Epithelial cell of prostate (primary cell): ENCODE measurements around the gene DUSP10.
A peak's percentile ranks its signal among the peaks of the same experiment; 100 is the strongest.

Source experiments
- DNase-seq: peaks from one replicate; pipeline ENCODE4 v3.0.0-alpha.2; 2011; ENCODE audit warnings: low read depth, low spot score
- H3K27ac ChIP-seq: fragments of 450-650 bp; 2 replicates; pipeline ENCODE4 v1.5.1; 2017; ENCODE audit warnings: mild to moderate bottlenecking

DUSP10 gene

DNA sequence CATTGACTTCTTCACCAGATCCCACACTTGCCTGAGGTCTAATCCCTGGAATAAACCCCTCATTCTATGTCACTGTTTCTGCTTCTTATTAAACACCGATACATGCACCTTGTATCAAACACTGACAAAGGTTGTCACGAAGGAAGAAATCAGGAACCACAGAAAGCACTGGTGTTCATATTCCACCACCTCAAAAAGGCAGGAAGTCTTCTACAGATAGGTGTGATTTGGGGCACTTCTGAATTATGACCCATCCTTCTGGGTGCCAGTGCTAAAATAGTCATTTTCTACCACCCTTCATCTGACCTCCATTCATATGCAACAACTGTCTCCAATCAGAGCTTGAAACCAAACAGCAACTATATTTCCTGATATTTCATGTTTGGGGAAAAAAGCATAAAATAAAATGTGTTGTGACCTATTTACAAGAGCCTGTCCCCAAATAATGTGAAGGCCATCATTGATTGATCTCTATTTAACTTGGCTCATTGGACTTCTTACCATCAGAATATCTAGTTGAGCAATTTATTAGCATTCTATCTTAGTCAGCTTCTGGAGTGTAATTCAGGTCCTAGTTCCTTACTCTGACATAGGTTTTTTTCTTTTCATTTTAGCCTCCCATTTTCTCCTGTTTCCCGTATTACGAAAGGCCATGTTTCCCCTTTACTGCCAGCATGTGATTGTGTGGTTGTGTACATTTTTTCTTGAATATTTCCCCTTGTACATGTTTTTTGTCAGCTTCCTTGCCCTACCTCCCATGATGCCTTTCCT, 43.1 kb downstream of the DUSP10 start:
- DNase-seq, result no peak

DNA sequence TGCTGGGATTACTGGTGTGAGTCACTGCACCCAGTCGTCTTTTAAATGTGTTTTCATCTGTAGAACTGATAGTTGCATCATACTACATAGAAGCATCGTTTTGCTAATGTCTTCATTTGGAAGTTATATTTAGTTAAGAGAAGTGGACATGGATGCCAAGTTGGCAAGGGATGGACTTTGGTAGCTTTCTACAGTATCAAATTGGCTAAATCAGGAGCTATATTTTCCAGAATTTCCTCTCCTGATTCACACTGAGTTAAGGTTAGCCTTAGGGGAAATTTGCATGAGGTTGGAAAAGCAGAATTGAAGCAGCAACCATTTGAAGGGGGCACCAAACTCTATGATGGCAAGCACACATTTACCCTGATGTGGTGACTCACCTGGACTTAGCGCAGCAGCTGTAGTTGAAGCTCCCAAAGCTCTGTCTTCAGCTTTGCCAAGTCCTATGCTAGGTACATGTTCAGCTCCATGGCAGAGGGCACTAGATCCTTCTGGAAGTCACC, 43.9 kb downstream of the DUSP10 start:
- H3K27ac ChIP-seq, result peak overlapping the region; percentile 27
- no peak for DNase-seq

More for the DNA sequence above, 43.1 kb downstream of the DUSP10 start:
- H3K27ac ChIP-seq, result peak overlapping the region; percentile 27

DNA sequence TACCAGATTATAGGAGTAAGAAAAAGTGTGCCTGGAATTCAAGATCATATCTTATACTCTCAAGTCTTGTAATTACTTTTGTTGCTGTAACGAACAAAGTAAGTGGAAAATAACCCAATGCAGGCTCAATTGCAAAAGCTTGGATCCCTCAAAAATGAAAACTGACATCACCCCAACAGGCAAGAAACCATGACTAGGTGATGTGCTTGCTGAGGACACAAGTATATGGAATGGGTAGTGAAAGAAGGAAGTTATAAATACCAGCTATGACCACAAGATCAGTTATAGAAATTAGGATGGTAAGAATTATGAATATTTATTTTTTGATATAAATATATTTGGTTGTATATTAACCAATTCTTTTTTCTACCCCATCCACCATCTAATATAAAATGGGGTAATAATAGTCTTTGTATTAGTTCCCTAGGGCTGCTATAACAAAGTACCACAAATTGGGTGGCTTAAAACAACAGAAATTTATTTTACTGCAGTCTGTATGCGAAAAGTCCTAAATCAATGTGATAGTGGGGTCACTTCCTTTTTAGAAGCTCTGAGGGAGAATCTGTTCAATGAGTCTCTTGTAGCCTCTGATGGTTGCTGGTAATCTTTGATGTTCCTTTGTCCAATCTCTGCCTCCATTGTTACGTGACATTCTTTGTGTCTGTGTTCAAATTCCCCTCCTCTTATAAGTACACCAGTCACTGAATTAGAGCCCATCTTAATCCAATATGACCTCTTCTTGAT, 45.0 kb downstream of the DUSP10 start:
- no peak for DNase-seq
- H3K27ac ChIP-seq, result no peak overlapping the region

DNA sequence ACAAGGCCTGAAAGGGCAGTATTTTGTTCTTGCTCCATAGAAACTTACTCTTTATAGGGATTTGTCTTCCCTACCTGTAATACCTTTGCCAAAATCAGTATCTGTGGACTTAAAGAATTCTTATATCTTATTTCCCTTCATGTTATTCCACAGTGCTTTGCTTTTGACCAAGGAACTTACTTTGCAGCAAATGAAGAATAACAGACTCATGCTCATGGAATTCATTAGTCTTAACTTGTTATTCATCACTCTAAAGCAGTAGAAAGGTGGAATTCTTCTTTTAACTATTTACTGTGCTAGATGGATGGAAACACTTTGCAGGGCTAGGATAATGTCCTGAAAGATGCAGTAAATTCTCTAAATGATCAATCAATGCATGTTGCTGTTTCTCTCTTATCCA, 45.9 kb downstream of the DUSP10 start:
- H3K27ac ChIP-seq, result no peak overlapping the region
- no peak for DNase-seq

DNA sequence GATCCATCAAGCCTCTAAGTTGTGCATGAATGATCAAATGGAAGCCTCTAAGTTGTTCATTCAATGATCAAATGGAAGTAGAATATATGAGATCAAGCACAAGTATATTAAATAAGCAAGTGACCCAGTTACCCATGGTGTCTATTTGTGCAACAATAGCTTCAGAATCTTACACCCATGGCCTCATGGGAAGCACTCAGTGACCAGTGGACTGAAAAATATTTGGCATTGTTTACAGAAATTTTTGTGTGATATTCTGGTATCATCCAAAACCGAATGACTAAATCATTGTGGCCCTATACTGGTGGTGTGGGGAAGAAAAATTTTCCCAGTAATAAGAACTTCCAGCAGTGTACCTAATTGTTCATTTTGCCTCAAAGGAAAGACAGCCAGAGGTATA, 46.6 kb downstream of the DUSP10 start:
- no peak for DNase-seq
- H3K27ac ChIP-seq, result no peak overlapping the region

DNA sequence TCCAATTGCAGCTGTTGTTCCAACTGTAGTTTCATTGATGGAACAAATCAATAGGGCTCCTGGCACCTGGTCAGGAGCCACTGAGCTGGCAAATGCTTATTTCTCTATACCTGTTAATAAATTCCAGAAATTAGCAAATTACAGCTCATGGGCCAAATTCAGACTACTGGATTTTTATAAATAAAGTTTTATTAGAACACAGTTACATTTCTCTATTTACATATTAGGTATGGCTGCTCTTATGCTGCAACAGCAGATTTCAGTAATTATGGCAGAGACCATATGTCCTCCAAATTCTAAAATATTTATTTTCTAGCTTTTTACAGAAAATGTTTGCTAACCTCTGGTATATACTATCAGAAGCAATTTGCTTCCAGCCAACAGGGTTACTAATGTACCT, 47.8 kb downstream of the DUSP10 start:
- H3K27ac ChIP-seq, result no peak overlapping the region
- DNase-seq, result no peak

DNA sequence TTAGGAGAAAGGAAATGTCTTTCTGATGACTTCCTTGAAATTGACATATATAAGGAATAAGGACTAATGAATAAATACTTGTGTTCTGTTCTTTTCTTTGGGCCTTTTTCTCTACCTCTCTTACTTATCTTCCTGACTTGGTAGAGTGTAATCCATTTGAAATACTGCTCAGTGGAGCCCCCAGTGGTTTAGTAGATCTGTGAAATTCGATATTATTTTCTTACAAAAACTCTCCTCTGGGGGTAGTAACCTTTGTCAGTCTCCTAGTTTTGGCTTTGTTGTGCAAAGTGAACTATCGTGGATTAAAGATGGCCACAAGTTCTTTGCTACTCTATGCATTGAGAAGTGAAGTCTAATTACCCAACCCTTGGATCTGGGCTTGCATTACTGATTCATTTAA, 48.8 kb downstream of the DUSP10 start:
- no peak for DNase-seq
- H3K27ac ChIP-seq, result no peak overlapping the region

DNA sequence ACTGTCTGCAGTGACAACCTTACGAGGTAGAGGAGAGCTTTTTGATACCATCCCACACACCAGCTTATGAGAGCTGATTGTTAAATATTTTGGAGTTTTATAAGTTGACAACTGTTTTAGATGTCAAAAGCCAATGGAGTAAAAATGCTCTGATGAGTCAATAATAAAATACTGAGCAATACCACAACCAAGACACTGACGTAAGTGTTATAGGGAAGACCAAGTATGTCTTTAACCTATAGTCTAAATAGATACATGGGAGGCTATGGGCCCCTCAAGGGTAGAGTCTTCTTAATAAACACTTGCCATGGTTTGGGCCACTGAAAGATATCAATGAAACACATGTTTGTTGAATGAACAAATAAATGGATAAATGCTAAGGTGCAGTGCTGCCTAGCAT, 49.2 kb downstream of the DUSP10 start:
- DNase-seq, result no peak

DNA sequence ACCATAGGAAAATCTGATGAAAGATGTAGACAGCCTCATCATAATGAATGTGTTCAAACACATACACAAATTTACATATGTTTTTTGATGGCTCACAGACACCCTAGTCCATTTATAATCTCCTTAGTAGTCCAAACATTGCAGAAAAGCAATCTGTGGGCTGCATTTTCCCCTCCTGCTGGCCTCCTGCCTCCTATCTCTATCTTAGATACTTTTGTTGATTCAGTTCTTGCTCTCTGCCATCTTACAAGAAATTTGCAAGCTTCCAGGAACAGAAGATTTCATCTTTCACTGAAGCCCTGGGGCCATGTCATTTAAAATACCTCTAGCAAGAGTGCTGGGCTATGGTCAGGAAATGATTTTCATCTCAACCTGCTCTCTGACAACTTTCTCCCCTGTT, 50.6 kb downstream of the DUSP10 start:
- DNase-seq, result no peak
- H3K27ac ChIP-seq, result no peak overlapping the region

More for the DNA sequence above, 49.2 kb downstream of the DUSP10 start:
- H3K27ac ChIP-seq, result no peak overlapping the region

DNA sequence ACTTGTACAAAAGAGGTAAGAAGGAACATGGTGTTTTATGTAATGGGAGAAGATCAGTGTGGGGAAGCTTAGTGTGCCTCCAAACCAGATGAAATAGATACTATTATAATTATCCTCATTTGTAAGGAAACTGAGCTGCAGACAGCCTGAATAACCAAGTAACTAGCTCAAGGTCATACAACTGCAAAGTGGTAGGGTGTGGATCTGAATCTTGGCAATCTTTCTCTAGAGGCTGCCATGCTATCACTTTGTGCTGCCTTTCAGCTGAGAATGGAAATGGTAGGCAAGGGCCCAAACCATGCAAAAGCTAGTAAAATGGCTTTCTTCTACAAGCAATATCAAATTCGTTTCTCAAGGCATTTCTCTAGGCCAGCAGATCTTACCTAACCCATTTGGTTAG, 51.0 kb downstream of the DUSP10 start:
- H3K27ac ChIP-seq, result no peak overlapping the region
- no peak for DNase-seq

DNA sequence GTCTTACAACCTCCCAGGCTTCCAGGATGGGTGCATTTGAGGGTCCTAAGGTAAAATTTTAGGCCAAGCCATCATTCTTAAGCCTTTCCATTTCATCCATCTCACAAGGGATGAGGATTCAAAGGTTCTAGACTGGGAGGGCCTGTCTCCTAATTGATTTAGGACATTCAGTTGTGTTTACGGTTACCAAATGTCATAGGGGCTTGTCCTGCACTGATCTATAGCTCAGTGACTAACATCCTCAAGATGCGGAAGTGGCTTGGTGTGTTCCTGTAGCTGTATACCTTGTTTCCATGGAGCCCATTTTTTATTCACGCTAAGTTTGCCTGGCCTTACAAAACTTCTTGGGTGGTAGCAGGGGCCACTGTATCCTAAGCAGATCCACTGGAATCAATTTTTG, 52.8 kb downstream of the DUSP10 start:
- no peak overlapping the region for H3K27ac ChIP-seq

DNA sequence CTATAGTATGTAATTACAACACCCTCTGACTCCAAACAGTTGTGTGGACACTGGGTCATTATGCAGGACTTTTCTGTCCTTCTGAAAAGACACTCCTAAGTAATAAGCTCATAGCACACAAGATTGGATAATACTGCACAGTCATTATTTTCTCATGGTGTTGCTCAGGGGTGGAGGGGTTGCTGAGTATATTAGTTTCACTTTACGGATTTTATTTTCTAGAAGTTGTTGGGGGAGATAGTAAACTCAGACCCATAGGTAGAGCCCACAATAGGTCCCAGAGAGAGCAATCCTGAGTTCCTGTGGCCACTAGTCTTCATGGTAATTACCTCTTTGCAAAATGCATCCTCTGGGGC, 53.4 kb downstream of the DUSP10 start:
- no peak overlapping the region for H3K27ac ChIP-seq
- no peak for DNase-seq

More for the DNA sequence above, 52.8 kb downstream of the DUSP10 start:
- no peak for DNase-seq

DNA sequence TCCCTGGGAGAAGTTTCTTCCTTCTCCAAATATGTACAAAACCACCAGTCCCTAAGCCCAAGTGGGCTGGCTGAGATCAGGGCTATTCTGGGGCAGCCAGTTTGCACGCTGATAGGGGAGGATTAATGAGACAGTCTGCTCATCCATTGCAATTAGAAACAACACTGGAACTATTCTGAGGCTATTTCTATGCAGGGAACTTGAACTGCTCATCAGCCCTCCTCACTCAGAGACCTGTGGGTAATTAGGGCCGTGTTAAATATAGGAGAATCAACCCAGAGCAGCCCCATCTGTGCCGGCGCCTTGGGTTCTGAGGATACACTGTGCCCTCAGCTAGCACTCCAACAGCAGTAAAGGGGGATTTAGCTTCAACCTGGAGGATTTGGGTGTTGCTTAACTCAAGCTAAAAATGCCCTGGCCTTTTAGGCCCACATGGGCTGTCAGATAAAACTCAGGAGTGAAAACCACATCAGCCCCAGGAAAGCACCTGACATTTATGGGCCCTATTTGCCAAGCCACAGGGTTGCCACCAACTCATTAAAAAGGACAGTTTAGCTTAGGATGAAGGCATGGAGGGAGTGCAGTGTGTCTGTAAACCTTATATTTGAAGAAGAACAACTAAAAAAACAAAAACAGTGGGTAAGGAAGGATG, 53.9 kb downstream of the DUSP10 start:
- no peak overlapping the region for H3K27ac ChIP-seq
- DNase-seq, result no peak

DNA sequence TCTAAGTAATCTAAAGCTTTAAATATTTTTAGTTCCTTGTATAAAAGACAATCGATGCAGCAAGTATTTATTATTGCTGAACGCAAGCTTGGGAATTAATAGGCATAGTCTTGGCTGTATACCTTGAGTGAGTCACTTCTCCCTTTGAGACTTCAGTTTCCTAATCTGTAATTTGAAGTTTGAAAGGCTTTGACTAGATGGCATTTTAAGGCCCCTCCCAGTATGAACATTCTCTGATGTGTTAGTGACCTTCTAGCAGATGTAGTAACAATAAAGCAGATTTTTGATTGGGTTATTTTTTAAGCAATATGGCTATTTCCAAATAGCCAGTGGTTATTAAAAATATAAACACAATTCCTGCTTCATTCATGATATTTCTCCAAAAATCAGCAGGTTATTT, 58.2 kb downstream of the DUSP10 start:
- DNase-seq, result no peak

DNA sequence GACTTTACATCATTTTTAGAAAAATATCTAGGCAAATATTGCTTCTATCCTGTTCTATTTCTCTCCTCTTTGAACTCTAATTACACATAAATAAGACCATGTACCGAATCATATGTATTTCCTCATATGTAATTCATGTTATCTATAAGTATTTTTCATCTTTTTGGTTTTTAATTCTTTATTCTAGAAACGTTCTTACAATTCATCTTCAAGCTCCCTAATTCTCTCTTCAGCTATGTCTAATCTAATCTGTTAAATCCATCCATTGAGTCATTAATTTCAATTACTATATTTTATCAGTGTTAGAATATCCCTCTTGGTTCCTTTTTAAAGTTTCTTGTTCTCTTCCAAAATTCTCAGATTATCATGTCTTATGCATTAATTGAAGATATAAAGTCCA, 61.8 kb downstream of the DUSP10 start:
- H3K27ac ChIP-seq, result no peak overlapping the region
- DNase-seq, result no peak

More for the DNA sequence above, 58.2 kb downstream of the DUSP10 start:
- no peak overlapping the region for H3K27ac ChIP-seq

DNA sequence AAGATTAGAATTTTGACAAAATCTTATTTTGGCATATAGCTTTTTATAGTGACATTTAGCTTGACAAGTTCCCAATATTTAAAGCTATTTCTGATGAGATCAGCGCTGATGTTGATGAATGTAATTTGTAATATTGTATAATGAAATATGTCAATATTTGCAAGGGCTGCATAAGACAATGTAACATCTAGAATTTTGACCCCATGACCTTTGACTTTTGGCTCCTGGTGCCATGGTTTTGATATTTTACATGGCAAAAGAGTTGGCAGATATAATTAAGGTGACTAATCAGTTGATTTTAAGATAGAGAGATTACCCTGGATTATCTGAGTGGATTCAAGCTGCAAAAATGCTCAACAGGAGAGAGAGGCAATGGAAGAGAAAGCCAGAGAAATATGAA, 63.9 kb downstream of the DUSP10 start:
- no peak overlapping the region for H3K27ac ChIP-seq

DNA sequence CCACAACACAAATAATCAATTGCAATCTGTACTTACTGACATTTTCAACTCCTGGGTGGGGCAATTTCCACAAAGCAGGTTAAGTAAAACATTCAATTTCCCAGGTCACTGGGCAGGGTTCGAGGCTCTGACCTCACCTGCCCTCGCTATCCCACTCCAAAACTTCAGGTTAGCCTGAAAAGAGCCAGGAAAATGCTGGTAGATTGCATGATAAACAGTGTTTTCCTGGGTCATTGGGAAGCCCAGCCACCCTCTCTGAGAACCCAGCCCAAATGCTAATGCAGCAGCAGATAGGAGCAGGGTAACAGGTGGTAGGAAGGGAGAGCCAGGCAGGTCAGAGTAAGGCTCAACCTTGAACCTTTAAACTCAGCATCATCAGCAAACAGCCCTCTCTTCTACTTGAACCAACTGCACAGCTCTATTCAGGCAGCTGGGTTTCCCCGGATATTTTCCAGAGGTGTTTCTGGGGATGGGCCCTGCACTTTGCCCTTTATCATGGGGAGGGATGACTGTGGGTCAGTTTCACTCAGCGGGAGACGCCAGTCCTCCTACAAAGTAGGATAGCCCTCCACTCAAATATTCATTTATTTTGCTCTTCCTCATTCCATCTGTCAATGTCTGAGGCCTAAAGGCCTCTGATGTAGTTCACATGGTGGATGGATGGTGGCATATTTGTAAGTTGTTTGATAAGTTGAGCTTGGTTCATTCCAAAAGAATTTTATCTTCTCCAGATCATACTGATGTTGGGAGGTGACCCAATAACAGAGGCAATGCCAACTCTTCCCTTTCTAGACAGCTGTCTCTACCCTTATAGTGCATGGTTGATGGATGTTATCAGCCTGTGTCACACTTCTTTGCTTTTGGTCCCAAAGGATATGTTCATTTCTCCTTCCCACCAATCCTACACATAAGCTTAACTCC, 65.7 kb downstream of the DUSP10 start:
- H3K27ac ChIP-seq, result no peak overlapping the region
- DNase-seq, result no peak

More for the DNA sequence above, 63.9 kb downstream of the DUSP10 start:
- no peak for DNase-seq

DNA sequence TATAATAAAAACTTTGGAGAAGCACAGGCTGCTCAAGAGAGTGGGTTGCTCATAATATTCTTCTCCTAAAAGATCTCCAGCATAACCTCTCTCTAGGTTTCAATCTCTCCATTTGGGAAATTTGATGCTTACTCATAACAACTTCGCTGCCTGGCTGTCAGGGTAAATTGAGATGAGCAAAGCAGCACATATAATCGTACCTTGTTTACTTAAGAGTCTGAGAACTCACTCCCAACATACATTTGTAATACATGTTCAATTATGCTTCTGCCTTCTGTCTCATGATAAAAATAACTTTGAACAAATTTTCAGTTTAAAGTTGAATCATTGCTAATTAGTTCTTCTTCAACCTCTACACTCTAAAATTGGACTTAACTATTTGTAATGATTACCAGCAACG, 68.9 kb downstream of the DUSP10 start:
- no peak overlapping the region for H3K27ac ChIP-seq
- DNase-seq, result no peak

DNA sequence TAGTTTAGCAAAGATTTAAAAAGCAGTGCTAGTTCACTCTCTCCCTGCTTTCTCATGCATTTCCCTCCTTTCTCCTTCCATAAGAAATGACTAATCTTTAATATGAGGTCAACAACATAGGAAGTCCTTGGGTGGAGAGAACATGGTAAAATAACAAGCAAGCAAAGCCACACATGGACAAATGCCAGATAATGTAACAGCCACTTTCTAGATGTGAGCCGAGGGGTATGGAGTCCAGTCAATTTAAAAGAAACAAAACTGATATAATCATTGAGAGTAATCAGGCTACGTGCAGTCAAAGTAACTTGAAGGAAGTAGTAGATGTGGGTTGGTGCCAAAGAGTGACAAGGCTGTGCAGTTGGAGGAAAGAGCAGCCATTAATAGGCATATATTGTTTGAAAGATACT, 69.6 kb downstream of the DUSP10 start:
- no peak for DNase-seq
- no peak overlapping the region for H3K27ac ChIP-seq

DNA sequence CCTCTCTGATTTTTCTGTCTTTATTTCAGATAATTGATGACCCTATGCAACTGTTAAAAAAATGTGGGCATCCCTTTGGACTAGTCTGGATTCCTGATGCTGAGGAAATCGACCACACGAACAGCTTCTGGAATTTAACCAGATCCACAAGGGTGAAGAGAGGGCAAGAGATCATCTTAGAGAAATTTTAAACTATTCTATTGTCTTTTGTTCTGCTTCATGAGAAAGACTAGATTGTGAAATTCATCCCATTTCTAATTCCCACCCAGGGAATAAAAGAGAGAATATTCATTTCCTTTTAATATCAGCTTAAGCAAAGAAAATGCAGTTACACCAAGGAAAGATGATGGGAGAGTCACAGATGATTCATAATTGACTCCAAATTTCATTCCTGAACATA, 71.8 kb downstream of the DUSP10 start:
- DNase-seq, result no peak

More for the DNA sequence above, 71.8 kb downstream of the DUSP10 start:
- H3K27ac ChIP-seq, result no peak overlapping the region
